CD1c-positive myeloid dendritic cell (primary cell): ENCODE data around the gene MINDY1.

Experiments
- DNase-seq: peaks from one replicate; pipeline ENCODE4 v3.0.0-alpha.2; 2016; ENCODE audit errors: extremely low spot score

MINDY1 gene

DNA sequence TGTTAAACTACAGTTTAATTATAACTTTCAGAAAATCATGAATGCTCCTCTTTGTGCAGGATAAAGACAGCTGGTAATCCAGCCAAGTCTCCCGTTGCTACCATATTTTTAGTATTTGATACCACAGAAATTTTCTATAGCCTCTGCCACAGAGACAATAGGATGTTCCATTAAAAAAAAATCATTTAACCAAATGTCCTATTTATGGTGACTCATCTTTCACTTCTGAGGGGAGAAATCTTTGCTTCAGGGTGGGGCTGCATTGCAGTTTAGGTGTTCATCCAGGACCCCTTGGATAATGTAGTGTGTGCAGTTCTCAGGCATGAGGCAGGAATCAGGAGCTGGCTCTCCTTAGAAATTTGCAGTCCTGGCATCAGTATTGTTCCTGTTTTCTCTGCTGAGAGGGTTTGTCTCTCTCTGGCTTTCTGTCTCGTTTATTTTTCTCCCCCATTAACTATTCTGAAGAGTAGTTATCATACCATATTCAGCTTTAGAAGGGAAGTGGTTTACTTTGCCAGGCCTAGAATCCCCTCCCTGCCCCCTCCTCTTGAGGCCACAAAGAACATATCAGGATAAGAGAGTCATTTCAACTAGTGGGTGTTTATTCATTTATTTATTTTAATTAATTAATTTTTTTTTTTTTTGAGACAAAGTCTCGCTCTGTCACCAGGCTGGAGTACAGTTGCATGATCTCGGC, 4.6 kb upstream of the MINDY1 start:
- DNase-seq: no peak

GRCh38 chr1:151010346-151010726, 3.6 kb upstream of the MINDY1 start:
- no peak for DNase-seq

GRCh38 chr1:151009674-151010345, 3.1 kb upstream of the MINDY1 start:
- DNase-seq: no peak

- no peak for DNase-seq
Observed at GRCh38 chr1:151009206-151009587, 2.5 kb upstream of the MINDY1 start.

- DNase-seq: peak; percentile 99
Observed at GRCh38 chr1:151008244-151009205, 1.8 kb upstream of the MINDY1 start, which contains the start of gene PRUNE1. Gene PRUNE1, plus strand, starts transcription at chr1:151008449. Its CDS starts 184 bp downstream, at chr1:151008633.

DNA sequence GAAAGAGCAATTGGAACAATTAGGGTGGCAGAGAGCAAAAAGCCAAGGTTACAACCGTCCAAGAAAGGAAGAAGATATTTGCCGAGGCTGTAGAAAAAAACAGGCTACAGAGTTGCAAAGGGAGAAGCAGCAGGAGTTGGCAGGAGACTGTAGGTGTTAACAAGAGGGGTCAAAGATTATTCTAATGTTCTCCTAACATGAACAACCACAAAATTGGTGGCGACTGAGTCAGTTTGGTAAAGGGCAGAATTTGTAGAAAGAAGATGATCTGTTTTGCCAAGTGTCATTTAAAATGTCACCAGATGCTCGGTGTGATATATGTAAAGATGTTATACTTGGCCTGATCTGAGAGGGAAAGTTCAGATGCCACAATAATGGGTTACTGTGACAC, 1.1 kb upstream of the MINDY1 start:
- DNase-seq: no peak

- DNase-seq: no peak
Observed at GRCh38 chr1:151005729-151006319, 878 bp downstream of the MINDY1 start.

- peak; percentile 53 for DNase-seq
Observed at GRCh38 chr1:151003180-151003579, 3.5 kb downstream of the MINDY1 start.

DNA sequence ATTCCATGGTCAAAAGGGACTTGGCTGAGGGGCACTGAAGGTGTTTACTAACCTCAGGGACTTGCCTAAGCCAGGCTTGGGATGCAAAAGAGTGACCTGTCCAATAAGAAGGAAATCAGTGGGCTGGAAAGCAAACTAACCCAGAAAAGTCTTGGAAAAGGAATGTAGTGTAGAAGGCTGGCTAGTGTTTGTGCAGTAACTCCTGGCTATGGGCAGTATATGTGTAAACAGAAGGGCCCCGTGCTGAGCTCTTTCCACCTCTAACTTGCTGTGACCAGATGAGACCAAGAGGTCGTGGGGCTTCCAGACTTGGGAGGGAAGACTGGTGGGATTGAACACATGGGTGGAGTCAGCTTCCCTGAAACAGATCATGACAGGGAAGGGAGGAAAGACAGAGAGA, 4.1 kb downstream of the MINDY1 start:
- no peak for DNase-seq

GRCh38 chr1:151002051-151002450, 4.7 kb downstream of the MINDY1 start:
- peak; percentile 67 for DNase-seq

DNA sequence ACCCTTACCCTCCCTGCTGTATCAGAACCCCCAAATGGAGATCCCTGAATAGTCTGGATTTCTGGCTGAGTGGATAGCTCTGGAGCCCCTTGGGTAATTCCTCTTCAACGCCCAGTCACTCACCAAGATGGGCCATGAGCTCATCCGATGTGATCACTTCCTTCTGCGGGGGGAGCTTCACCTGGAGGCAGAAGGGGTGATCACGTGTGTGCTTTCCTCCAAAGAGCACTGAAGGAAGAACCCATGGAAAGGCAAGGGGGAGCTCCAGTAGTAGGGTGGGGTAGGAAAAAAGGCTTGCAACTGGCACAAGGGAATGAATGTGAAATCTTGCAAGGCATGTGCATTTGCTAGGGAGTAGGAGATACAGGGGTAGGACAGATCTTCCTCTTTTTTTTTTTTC, 5.1 kb downstream of the MINDY1 start:
- DNase-seq: peak; percentile 77

DNA sequence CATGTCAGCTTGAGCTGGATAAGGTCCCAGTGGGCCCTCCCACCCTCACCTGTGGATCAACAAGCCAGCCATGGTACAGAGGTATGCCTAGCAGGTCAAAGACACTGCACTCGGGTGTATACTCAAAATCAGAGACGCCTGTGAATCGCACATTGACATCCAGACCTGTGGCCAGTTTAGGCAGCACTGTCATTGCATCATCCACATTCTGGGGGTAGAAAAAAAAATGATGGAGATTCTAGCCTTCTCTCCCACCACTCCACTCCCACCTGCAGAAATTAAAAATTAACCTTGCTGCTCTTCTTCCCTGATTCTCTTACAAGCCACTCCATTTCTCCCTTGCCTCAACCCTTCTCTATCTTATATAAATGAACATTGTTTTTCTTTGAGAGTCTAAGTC, 6.3 kb downstream of the MINDY1 start:
- DNase-seq: no peak

DNA sequence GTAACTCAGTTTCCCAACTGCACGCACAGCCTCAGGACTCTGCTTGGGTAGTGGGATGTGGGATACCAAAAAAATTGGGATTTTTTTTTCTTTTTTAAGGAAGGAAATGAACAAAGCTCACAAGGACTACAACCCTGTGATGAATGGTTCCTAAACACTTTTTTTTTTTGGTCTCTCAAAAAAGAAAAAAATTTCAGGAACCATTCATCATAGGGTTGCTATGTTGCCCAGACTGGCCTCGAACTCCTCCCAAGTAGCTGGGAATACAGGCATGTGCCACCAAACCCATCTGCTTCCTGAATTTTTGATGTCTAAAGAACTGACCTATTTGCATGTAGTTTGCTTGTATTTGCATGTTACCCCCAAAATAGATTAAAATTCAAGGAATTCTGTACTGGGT, 6.8 kb downstream of the MINDY1 start:
- peak; percentile 24 for DNase-seq

DNA sequence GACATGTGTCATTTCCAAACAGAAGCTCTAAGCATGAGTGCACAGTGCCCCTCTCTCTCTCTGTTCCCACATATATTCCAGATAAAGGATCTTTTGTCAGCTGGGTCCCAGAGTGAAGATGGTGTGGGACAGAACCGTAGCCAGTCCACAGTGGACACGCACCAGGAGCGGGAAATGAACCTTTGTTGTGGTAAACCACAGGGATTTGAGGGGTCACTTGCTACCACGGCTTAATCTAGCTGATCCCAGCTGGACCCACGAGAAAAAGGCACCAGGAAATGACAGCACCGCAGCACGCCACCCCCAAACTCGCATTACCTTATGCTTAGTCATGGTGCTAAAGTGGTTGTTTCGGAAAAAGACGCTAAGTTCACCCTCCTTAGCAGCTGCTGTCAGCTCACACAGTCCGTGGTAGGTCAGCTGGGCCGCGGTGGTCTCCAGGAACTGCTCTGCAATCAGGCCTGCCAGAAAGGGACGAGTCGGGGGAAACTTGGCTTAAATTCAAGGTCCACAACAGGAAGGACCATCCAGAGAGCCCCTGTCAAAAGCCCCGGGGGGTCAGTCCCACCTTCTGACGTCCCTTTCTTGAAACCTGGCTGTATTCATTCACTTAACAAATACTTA, 7.5 kb downstream of the MINDY1 start:
- DNase-seq: peak; percentile 64

DNA sequence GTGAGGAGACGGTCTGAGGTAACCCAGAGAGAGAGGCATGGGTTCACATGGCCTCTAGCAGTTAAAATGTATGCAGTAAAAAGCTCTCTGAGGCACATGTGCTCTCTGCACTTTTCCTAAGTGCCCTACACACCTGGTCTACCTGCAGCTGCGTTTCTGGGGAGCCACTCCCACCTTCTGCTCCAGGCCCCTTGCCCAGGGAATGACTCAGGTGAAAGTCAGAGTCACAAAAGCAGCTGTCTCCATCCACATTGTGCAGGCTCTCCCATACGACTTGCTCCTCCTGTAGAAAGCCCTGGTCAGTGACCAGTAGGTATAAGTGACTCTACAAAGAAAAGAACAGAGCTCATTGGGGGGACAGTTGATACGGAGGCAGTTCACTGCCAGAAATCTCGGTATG, 8.8 kb downstream of the MINDY1 start:
- no peak for DNase-seq

DNA sequence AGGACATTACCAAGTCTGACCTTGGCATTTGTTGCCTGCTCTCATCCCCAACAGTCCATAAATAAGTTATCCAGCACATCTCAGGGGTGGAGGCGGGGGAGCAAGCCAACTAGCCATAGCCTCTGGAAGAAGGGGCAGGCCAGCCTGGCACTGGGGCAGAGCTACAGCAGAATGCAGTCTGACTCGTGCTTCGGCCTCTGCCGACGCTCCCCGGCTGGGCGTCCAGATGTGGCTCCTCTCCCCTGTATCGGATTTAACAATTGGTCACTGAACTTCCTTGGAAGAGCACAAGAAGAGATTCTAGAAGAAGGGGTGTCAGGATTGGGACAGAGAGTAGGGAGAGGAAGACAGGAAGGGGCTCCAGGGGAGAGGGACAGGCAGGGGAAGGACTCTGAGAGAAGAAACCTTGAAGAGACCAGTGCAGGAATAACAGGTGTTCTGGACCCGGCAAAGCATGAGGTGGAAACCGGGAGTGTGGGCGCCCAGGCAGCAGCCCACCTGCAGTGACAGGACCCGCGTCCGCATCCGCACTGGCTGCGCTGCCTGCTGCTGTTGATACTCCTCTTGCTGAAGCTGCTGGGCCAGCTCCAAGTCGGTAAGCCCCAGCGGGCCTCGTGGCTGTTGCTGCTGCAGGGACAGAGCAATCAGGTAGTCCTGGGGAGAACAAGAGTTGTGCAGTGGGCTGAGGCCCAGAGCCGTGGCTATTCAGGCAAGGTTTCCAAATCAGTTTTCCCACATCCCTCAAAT, 9.4 kb downstream of the MINDY1 start:
- no peak for DNase-seq

- peak; percentile 58 for DNase-seq
Observed at GRCh38 chr1:150995896-150996295, 10.8 kb downstream of the MINDY1 start.

DNA sequence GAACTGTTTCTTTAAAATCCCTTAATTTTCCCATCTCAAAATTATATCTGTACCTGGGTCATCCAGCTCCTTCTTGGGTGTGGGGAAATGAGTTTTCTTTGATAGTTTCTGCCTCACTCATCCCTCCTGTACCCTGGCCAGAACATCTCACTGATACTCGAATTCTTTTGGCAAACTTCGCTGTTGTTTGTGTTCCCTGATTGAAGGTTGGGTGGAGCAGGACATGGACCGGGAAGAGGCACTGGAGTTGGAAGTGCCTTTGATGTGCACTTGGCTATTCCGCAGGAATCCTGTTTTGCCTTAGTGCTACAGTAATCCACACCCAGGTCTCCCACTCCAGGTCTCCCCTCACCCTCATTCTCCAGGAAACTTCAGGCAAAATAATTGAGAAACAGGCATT, 11.2 kb downstream of the MINDY1 start:
- DNase-seq: no peak

GRCh38 chr1:150994248-150994647, 12.5 kb downstream of the MINDY1 start:
- DNase-seq: no peak

DNA sequence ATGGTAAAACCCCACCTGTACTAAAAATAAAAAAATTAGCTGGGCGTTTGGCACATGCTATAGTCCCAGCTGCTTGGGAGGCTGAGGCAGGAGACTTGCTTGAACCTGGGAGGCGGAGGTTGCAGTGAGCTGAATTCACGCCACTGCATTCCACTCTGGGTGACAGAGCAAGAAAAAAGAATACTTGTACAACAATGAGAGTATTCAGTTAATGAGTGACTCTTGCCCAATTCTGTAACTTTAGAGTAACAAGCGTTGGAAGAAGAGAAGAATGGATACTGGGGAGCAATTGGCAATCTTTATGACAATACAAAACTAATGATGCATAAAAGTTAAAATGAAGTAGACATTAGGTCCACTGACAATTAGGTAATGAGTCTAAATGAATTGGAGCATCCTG, 14.1 kb downstream of the MINDY1 start:
- DNase-seq: no peak

- DNase-seq: no peak
Observed at GRCh38 chr1:150987924-150988323, 18.8 kb downstream of the MINDY1 start.
